ENCODE results near the gene ANKRD16. TPM values are rescaled to one million over a fixed set of nuclear protein-coding genes. Genes with fewer than 3 reads are reported as not detected.
A peak's percentile ranks its signal among the peaks of the same experiment; 100 is the strongest.

Gene ANKRD16
- total and polyA plus RNA-seq, 7 experiments from 2014 or later: 4.6 to 9.8 (median 7.0) TPM

GRCh38 chr10:5906651-5907050 lies 17.0 kb upstream of the ANKRD16 start:
- intact Hi-C loops (cut with micrococcal nuclease): no loop called here
- POLR2A ChIA-PET: interaction anchor here (0.6 kb wide), 1 partner anchor 144 kb away, joined by 3 read pairs; no protein-coding TSS in a partner anchor
- no peak for DNase-seq

GRCh38 chr10:5905854-5906507 lies 16.3 kb upstream of the ANKRD16 start:
- Mint-ChIP-seq H3K9me3 (peaks cover 0 to 4% (median 0%) of the 10 kb centered on the region in 11 donors), H3K4me1 (peaks cover 16 to 39% (median 22%) of the 10 kb centered on the region in 7 donors), H3K27ac (no peak overlapping the region), H3K27me3 (no peaks in the 10 kb centered on the region), H3K4me3 (no peak overlapping the region), H3K36me3 (peaks cover 3 to 50% (median 38%) of the 10 kb centered on the region in 5 donors)
- Histone ChIP-seq H3K4me1 (ENCODE audit: control insufficient read depth in 2 of 2, insufficient read depth in 2 of 2, low read length in 2 of 2) (no peaks in the 10 kb centered on the region), H3K27ac (ENCODE audit: low read depth, low read length) (no peak overlapping the region), H3K36me3 (ENCODE audit: control insufficient read depth in 2 of 3, insufficient read depth in 3 of 3, low read length in 3 of 3) (peaks cover 20 to 44% (median 22%) of the 10 kb centered on the region in 3 experiments), H3K27me3 (ENCODE audit: control insufficient read depth in 2 of 2, insufficient read depth in 2 of 2, low read length in 2 of 2) (no peaks in the 10 kb centered on the region), H3K4me3 (ENCODE audit: low read length) (no peak overlapping the region), H3K9me3 (ENCODE audit: control insufficient read depth in 2 of 3, low read length in 3 of 3) (no peaks in the 10 kb centered on the region)
- no peak for DNase-seq
- CTCF ChIA-PET: no interaction called here
- POLR2A ChIA-PET: interaction anchor here (0.7 kb wide), 1 partner anchor 138 kb away, joined by 3 read pairs; no protein-coding TSS in a partner anchor
- intact Hi-C loops (cut with micrococcal nuclease): no loop called here
- no peak for ATAC-seq

More at GRCh38 chr10:5906651-5907050, 17.0 kb upstream of the ANKRD16 start:
- H3K36me3 ChIP-seq (ENCODE audit: control insufficient read depth in 2 of 3, insufficient read depth in 3 of 3, low read length in 3 of 3): peaks cover 25 to 50% (median 27%) of the 10 kb centered on the region in 3 experiments
- Mint-ChIP-seq H3K27ac (peak overlapping the region in 1 of 9 donors; percentile 3), H3K4me1 (peaks cover 16 to 41% (median 25%) of the 10 kb centered on the region in 7 donors), H3K27me3 (no peaks in the 10 kb centered on the region), H3K9me3 (peaks cover 0 to 4% (median 0%) of the 10 kb centered on the region in 11 donors), H3K4me3 (peak overlapping the region in 1 of 10 donors; percentile 6), H3K36me3 (peaks cover 7 to 56% (median 41%) of the 10 kb centered on the region in 5 donors)
- H3K4me1 ChIP-seq (ENCODE audit: control insufficient read depth in 2 of 2, insufficient read depth in 2 of 2, low read length in 2 of 2): no peaks in the 10 kb centered on the region
- no peak overlapping the region for H3K4me3 ChIP-seq (ENCODE audit: low read length)
- H3K9me3 ChIP-seq (ENCODE audit: control insufficient read depth in 2 of 3, low read length in 3 of 3): no peaks in the 10 kb centered on the region
- CTCF ChIA-PET: no interaction called here
- no peak overlapping the region for H3K27ac ChIP-seq (ENCODE audit: low read depth, low read length)
- no peak for ATAC-seq
- no peaks in the 10 kb centered on the region for H3K27me3 ChIP-seq (ENCODE audit: control insufficient read depth in 2 of 2, insufficient read depth in 2 of 2, low read length in 2 of 2)

GRCh38 chr10:5904227-5904626 lies 14.5 kb upstream of the ANKRD16 start:
- peak overlapping the region in 3 of 9 donors; percentile 26 to 77 (median 37) for H3K27ac Mint-ChIP-seq
- Histone ChIP-seq H3K9me3 (ENCODE audit: control insufficient read depth in 2 of 3, low read length in 3 of 3) (no peaks in the 10 kb centered on the region), H3K27ac (ENCODE audit: low read depth, low read length) (no peak overlapping the region), H3K27me3 (ENCODE audit: control insufficient read depth in 2 of 2, insufficient read depth in 2 of 2, low read length in 2 of 2) (no peaks in the 10 kb centered on the region), H3K4me3 (ENCODE audit: low read length) (no peak overlapping the region), H3K4me1 (ENCODE audit: control insufficient read depth in 2 of 2, insufficient read depth in 2 of 2, low read length in 2 of 2) (no peaks in the 10 kb centered on the region), H3K36me3 (ENCODE audit: control insufficient read depth in 2 of 3, insufficient read depth in 3 of 3, low read length in 3 of 3) (peaks cover 10 to 26% (median 14%) of the 10 kb centered on the region in 3 experiments)
- DNase-seq (no peak), ATAC-seq (no peak)
- CTCF ChIA-PET: no interaction called here
- peaks cover 3 to 44% (median 32%) of the 10 kb centered on the region in 5 donors for H3K36me3 Mint-ChIP-seq
- H3K27me3 Mint-ChIP-seq: no peaks in the 10 kb centered on the region
- intact Hi-C loops (cut with micrococcal nuclease): no loop called here
- H3K4me3 Mint-ChIP-seq: no peak overlapping the region
- peaks cover 0 to 4% (median 0%) of the 10 kb centered on the region in 11 donors for H3K9me3 Mint-ChIP-seq
- POLR2A ChIA-PET: interaction anchor here (0.6 to 1.0 kb wide), 2 partner anchors 21 to 27 kb away, joined by 3 read pairs; no protein-coding TSS in a partner anchor
- peaks cover 15 to 47% (median 26%) of the 10 kb centered on the region in 7 donors for H3K4me1 Mint-ChIP-seq

GRCh38 chr10:5903563-5903962 lies 13.9 kb upstream of the ANKRD16 start:
- H3K4me1 Mint-ChIP-seq: peaks cover 17 to 50% (median 29%) of the 10 kb centered on the region in 7 donors
- no peak for DNase-seq
- H3K27ac Mint-ChIP-seq: peak overlapping the region in 2 of 9 donors; percentile 29 to 37
- POLR2A ChIA-PET: interaction anchor here (1.0 kb wide), 2 partner anchors 14 to 26 kb away, joined by 3 read pairs; partner anchors contain the start of genes ANKRD16 and FBH1
- peaks cover 10 to 20% (median 11%) of the 10 kb centered on the region in 3 experiments for H3K36me3 ChIP-seq (ENCODE audit: control insufficient read depth in 2 of 3, insufficient read depth in 3 of 3, low read length in 3 of 3)
- no peaks in the 10 kb centered on the region for H3K9me3 ChIP-seq (ENCODE audit: control insufficient read depth in 2 of 3, low read length in 3 of 3)
- intact Hi-C loops (cut with micrococcal nuclease): no loop called here
- peaks cover 0 to 4% (median 0%) of the 10 kb centered on the region in 11 donors for H3K9me3 Mint-ChIP-seq
- H3K27me3 ChIP-seq (ENCODE audit: control insufficient read depth in 2 of 2, insufficient read depth in 2 of 2, low read length in 2 of 2): no peaks in the 10 kb centered on the region
- CTCF ChIA-PET: no interaction called here
- no peak for ATAC-seq
- H3K4me3 ChIP-seq (ENCODE audit: low read length): no peak overlapping the region
- H3K27me3 Mint-ChIP-seq: no peaks in the 10 kb centered on the region
- no peak overlapping the region for H3K27ac ChIP-seq (ENCODE audit: low read depth, low read length)
- H3K36me3 Mint-ChIP-seq: peaks cover 3 to 48% (median 38%) of the 10 kb centered on the region in 5 donors
- H3K4me3 Mint-ChIP-seq: no peak overlapping the region
- H3K4me1 ChIP-seq (ENCODE audit: control insufficient read depth in 2 of 2, insufficient read depth in 2 of 2, low read length in 2 of 2): no peaks in the 10 kb centered on the region

- Histone ChIP-seq H3K27ac (ENCODE audit: low read depth, low read length) (no peak overlapping the region), H3K36me3 (ENCODE audit: control insufficient read depth in 2 of 3, insufficient read depth in 3 of 3, low read length in 3 of 3) (peaks cover 10 to 18% (median 11%) of the 10 kb centered on the region in 3 experiments), H3K4me1 (ENCODE audit: control insufficient read depth in 2 of 2, insufficient read depth in 2 of 2, low read length in 2 of 2) (no peaks in the 10 kb centered on the region), H3K4me3 (ENCODE audit: low read length) (no peak overlapping the region), H3K9me3 (ENCODE audit: control insufficient read depth in 2 of 3, low read length in 3 of 3) (peaks cover 0 to 5% (median 0%) of the 10 kb centered on the region in 3 experiments), H3K27me3 (ENCODE audit: control insufficient read depth in 2 of 2, insufficient read depth in 2 of 2, low read length in 2 of 2) (no peaks in the 10 kb centered on the region)
- CTCF ChIA-PET: no interaction called here
- DNase-seq: no peak
- H3K4me3 Mint-ChIP-seq: no peak overlapping the region
- H3K27me3 Mint-ChIP-seq: no peaks in the 10 kb centered on the region
- H3K9me3 Mint-ChIP-seq: peaks cover 0 to 9% (median 0%) of the 10 kb centered on the region in 11 donors
- no peak overlapping the region for H3K27ac Mint-ChIP-seq
- ATAC-seq: no peak
- H3K36me3 Mint-ChIP-seq: peaks cover 9 to 51% (median 37%) of the 10 kb centered on the region in 5 donors
- intact Hi-C loops (cut with micrococcal nuclease): no loop called here
- POLR2A ChIA-PET: interaction anchor here (1.0 kb wide), 1 partner anchor 13 kb away, joined by 3 read pairs; the partner anchor contains the start of genes ANKRD16 and FBH1
- peaks cover 15 to 49% (median 28%) of the 10 kb centered on the region in 7 donors for H3K4me1 Mint-ChIP-seq
Measured at GRCh38 chr10:5902511-5903274, 13.0 kb upstream of the ANKRD16 start.

GRCh38 chr10:5900247-5900646 lies 10.6 kb upstream of the ANKRD16 start:
- H3K4me3 Mint-ChIP-seq: no peak overlapping the region
- H3K36me3 Mint-ChIP-seq: peaks cover 10 to 56% (median 39%) of the 10 kb centered on the region in 5 donors
- ChIA-PET POLR2A (interaction anchor here (1.4 kb wide), 1 partner anchor 11 kb away, joined by 3 read pairs; the partner anchor contains the start of gene ANKRD16), CTCF (no interaction called here)
- intact Hi-C loops (cut with micrococcal nuclease): no loop called here
- H3K4me1 Mint-ChIP-seq: peaks cover 26 to 58% (median 43%) of the 10 kb centered on the region in 7 donors
- no peaks in the 10 kb centered on the region for H3K27me3 Mint-ChIP-seq
- peaks cover 0 to 5% (median 0%) of the 10 kb centered on the region in 3 experiments for H3K9me3 ChIP-seq (ENCODE audit: control insufficient read depth in 2 of 3, low read length in 3 of 3)
- no peak for DNase-seq
- no peak for ATAC-seq
- peaks cover 0 to 14% of the 10 kb centered on the region in 2 donors for H3K4me1 ChIP-seq (ENCODE audit: control insufficient read depth in 2 of 2, insufficient read depth in 2 of 2, low read length in 2 of 2)
- H3K9me3 Mint-ChIP-seq: peaks cover 0 to 13% (median 0%) of the 10 kb centered on the region in 11 donors
- H3K4me3 ChIP-seq (ENCODE audit: low read length): no peak overlapping the region
- H3K27ac ChIP-seq (ENCODE audit: low read depth, low read length): no peak overlapping the region
- H3K27me3 ChIP-seq (ENCODE audit: control insufficient read depth in 2 of 2, insufficient read depth in 2 of 2, low read length in 2 of 2): no peaks in the 10 kb centered on the region
- no peak overlapping the region for H3K27ac Mint-ChIP-seq
- H3K36me3 ChIP-seq (ENCODE audit: control insufficient read depth in 2 of 3, insufficient read depth in 3 of 3, low read length in 3 of 3): peaks cover 0 to 8% (median 0%) of the 10 kb centered on the region in 3 experiments

Measured in naive thymus-derived CD4-positive, alpha-beta T cell (primary cell).